GM19397 (cell line): ENCODE measurements around the gene SGPL1.
"Not testable (repeated sequence)": the region's sequence is repeated elsewhere in the genome, so short reads cannot be mapped to it uniquely, and the experiment has no call there.

ENCODE experiments used
- ATAC-seq: cut with Tn5 transposase; IDR thresholded peaks from one replicate; pipeline ENCODE4 v1.9.1; 2021; ENCODE audit warnings: mild to moderate bottlenecking, moderate library complexity; ENCODE audit not compliant: unreplicated experiment

Gene SGPL1

DNA sequence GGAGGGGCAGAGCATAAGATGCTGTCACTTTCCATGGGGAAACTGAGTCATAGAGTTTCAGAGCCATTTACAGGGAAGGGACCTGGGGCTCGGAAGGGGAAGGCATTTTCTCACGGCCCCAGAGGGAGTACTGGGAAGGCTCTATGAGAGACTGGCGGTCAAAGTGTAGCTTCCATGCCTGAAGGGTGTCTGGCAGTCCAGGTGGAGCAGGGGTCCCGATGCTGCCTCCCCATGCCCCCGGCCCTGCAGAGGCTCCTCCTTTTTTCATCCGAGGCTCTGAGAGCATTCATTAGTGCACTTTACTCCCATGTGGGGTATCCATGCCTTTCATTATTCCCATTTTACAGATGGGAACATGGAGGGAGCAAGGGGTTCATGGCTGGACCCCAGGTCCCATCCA is 100.5 kb downstream of the SGPL1 start:
- no peak for ATAC-seq

DNA sequence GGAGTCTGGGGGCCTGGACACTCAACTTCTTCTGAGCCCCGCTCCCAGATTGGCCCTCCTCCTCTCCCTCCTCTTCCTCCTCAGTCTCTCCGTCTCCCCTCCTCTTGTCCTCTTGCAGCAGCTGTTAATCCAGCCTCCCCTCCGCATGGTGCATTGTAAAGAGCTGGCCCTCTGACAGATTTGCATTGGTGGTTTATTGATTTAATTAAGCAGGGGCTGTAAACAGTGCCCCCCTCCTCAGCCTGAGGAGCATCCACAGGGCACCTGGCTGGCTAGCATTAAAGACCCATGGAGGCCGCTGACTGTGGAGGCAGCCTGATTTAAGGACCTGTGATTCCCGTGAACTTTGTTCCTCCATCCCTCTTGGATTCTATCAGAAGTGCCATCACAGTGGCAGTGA is 101.5 kb downstream of the SGPL1 start:
- no peak for ATAC-seq

DNA sequence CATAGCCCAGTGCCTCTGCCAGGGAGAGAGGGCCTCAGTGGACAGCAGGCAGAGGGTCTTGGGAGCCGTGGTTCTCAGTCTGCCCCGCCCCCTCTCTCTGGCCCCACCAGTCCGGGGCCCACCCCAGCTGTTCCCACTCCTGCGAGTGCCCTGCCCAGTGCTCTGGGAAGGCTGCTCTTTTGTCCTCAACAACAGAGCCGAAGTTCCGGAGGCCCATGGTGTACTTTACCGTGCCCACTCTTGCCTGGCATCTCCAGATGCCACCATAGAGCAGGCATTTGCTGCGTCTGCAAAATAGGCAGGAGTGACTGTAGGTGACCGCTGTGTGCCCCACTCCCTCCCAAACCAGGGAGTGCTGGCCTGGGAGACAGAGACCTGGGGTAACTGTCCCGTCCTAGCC is 101.9 kb downstream of the SGPL1 start:
- no peak for ATAC-seq

DNA sequence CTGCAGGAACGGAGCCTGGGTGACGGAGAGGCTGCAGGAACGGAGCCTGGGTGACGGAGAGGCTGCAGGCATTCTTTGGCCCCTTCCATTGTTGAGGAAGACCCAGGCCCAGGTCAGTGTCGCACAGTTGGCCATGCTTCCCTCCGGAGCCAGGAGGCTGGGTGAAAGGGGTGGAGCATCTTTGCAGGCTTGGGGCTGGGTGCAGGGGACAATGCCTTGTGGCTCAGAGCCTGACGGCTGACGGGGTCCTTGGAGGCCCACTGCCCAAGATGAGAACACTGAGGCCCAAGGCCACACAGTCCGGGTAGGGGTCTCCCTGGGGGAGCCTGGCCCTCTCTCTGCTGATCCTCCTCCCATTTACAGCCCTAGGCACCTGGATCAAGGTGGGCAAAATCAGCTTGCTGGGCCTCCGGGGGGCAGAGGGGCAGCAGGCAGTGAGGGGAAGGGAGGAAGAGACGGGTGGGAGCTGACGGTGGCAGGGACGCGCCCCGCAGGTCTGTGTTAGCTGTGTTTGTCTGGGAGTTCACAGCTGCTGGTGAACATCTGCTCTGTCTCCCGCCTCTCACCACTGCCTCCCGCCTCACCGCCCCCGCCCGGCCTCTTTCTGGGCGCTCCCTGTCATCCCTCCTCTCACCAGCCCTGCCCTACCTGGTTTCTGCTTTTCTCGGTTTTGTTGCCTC is 103.2 kb downstream of the SGPL1 start:
- ATAC-seq, result no peak

DNA sequence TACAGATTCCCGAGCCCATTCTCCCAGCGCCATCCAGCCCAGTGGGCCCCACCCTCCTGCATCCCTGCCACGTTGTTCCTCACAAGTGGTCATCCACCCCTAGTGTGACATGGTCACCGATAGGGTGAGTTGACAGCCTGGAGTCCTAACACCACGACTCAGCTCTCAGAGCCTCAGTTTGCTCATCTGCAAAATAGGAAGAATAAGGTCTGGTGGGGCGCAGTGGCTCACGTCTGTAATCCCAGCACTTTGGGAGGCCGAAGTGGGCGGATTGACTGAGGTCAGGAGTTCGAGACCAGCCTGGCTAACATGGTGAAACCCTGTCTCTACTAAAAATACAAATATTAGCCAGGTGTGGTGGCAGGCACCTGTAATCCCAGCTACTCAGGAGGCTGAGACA is 104.2 kb downstream of the SGPL1 start:
- ATAC-seq, result not testable (repeated sequence)

DNA sequence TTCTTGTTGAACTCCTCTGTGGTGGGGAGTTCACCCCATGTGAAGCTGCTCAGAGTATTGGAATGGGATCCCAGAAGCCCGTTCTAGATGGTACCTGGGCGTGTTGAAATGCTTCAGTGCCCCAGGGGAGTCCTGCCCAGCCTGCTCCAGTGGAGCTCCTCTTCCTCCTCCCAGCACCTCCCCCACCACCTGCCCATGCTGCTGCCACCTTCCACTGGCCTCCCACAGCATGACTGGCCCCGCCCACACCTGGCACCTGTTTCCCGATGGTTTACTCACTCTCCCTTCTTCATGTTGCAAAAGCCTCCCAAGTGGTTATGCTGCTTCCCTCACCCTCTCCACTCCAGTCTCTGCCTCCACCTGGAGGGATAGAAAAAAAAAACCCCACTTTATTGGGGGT is 104.8 kb downstream of the SGPL1 start:
- no peak for ATAC-seq

GRCh38 chr10:70921285-70921684 is 105.5 kb downstream of the SGPL1 start:
- ATAC-seq, result no peak

DNA sequence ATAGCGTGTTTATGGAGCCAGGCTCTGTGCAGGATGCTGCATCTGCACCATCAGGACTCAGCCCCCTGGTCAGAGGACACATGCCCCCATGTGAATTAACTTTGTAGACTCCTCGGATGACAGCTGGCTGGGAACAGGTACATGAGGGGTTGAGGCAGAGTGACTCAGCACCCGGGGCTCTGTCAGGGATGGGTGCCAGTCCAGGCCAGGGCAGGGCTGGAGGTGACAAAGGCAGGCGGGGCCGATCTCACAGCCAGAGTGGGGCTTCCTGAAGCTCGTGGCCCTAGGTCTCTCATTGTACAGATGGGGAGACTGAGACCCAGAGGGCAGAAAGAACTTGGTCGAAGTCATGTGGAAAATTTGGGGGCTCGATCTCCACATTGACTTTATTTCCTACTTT is 107.9 kb downstream of the SGPL1 start:
- ATAC-seq, result no peak

DNA sequence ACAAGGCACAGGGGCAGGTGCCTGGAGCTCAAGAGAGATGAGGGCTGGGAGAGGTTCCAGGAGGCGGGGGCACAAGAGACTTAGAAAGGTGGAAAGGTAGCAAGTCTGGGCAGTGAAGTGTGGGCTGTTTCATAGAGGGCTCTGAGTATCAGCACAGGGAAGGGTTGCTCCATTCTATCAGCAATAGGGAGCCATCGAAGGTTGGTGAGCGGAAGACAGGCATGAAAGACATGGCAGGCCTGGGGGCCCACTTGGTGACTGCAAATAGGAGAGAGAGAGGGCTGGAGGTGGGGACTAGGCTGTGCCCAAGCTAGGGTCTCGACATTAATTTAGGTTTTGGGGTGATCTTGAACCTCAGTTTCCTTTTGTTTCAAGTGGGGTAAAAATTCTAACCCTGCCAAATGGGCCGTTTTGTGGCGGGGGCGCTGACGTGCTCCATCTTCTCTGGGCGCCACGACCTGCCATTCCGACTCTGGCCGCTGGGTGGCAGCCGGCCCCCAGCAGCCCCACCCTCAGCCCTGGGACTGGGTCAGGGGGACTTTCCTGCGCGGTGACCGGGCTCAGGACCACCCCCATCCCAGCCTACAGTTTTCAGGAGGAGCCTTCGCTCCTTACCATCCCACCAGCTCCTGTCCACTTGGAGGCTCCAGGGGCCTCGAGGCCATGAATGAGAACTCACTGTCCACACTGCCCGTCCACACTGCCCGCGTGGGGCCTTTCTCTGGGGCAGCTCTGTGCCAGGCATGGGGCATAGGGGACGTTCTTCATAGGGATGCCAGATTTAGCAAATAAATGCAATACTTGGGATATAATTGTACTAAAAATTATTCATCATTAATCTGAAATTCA is 109.9 kb downstream of the SGPL1 start:
- no peak for ATAC-seq

DNA sequence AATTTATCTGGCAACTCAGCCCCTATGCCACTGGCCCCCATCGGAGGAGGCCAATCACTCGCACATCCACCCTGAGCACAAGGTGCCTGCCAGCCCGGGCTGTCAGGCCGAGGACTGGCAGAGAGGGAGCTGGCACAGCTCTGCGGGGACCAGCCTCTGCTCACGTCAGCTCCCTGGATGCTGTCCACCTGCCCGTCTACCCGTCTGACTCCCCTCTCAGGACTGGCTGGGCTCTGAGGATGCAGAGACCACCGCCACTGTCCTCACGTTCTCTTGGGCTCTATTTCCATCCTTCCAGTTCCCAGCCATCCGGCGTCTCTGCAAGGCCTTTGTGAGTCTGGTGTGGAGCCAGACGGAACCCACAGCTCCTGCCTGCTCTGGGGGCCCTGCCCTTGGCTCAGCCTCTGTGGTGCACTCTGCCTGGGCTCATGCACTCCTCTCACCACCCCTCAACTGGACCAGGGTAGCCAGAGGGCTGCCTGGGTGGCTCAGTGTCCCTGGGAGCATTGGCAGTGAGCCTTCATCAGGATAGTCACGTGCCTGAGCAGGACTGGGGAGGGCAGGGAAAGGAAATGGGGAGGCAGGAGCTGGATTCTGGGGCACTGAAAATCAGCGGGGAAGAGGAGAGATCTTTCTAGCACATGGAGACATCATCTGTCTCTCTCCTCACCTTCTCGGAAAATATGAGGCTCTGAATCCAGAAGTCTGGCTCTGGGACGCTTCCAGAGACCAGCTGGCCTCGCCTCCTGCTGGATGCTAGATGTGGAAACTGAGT is 110.7 kb downstream of the SGPL1 start:
- no peak for ATAC-seq

DNA sequence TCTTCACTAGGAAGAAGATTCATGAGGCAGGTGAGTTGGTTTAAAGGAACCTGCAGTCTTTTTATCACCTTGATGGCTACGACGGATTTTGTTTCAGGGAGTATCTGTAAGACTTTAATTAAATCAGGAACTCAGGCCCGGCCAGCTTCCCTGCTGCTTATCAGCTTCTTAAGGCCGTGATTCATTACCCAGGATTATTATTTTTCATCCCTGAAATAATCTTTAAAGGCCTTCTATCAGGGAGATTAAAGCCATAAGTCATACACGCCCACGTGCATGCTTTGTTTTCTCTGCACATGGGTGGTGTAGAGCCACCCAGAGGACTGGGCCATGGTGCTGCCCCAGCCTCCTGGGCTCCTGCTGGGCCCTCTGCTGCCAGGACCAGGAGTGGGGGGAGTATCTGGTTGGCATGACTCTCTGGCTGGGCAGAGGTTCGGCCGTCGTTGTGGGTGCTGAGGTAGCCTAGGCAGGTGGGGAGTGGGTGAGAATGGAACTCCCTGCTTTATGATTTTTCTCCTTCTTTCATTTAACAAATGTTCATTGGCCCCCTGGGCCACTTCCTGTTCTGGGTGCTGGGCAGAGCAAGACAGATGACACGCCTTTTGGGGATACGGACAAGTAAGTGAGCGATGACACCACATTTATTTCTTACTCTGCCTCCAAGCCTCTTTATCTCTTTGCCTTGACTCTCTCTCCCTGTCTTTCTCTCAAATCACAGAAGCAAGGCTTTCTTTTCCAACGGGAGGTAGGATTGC is 111.6 kb downstream of the SGPL1 start:
- ATAC-seq, result no peak

DNA sequence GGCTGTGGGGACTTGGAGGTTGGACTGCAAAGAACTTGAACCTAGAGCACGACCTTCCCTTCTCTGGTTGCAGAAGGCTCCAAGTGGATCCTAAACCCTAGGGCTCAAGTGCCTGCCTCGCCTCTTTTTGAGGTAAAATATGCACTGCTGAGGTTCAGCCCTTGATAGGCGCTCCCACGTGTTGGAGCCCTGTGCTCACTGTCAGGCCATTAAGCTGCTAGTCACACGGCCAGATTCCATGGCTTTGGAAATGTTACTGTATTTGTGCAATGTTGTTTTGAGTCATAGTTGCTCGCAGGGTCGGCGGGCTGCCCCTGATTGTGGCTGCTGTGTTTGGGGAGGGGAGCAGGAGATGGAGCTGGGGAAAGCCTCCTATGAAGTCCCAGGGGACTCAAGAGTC is 112.4 kb downstream of the SGPL1 start:
- no peak for ATAC-seq

DNA sequence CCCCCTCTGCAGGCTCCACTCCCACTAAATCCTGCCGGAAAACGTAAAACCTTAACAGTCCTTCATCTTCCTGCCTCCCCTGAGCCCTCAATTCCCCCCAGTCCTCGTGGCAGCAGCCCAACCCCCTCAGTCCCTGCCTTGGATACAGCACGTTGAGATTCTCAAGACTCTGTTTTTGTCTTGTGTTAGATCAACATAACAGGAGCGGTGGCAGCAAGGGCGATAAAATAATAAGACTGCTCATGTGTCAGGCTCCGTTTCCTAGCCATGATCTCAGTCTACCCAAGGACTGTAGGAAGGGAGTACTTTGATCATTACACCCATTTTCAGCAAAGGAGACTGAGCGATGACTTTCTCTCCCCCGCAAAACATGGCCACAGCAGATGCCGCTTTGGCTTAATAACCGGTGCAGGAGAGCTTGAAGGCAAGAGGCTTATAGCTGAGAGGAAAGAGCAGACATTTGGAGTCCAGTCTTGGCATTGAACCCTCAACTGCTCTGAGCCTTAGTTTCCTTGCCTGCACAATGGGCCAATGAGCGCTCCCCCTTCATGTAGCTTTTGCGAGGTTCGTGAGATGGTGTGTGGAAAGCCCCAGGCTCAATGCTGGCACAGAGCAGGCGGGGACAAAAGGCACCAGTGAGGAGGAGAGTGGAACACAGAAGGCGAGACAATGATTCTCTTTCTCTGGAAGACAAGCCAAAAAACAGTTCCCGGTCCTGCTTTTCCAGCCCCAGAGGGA is 114.7 kb downstream of the SGPL1 start:
- ATAC-seq, result no peak
